HepG2 (cell line): ENCODE measurements around the gene TEDC1. TPM values are rescaled to one million over a fixed set of nuclear protein-coding genes. Genes with fewer than 3 reads are reported as not detected.
A peak's percentile ranks its signal among the peaks of the same experiment; 100 is the strongest.

Experiments
- AGO1 ChIP-seq: fragments of 200-400 bp; formaldehyde crosslinking; IDR thresholded peaks from 2 replicates; pipeline ENCODE4 v1.6.1; 2017; ENCODE audit warnings: mild to moderate bottlenecking, low read depth, low read length, moderate library complexity; ENCODE audit not compliant: poor library complexity, severe bottlenecking
- ATF7-NPFF ChIP-seq: sonication (generic); formaldehyde crosslinking; IDR thresholded peaks from 2 replicates; pipeline ENCODE4 v1.8.1; 2023; ENCODE audit warnings: mild to moderate bottlenecking, low read depth, missing genetic modification reagents, moderate library complexity
- ATRX ChIP-seq: sonication (generic); formaldehyde crosslinking; IDR thresholded peaks from 2 replicates; pipeline ENCODE4 v1.4.0; 2020; ENCODE audit warnings: missing genetic modification reagents, borderline replicate concordance
- BCL3 ChIP-seq: sonication (generic); formaldehyde crosslinking; IDR thresholded peaks from 2 replicates; pipeline ENCODE4 v1.5.1; 2020; ENCODE audit warnings: mild to moderate bottlenecking, missing genetic modification reagents, moderate library complexity
- CHD2 ChIP-seq: IDR thresholded peaks from 2 replicates; pipeline ENCODE4 v1.6.1; 2011; ENCODE audit warnings: low read depth, low read length, improper control_type of control experiment
- HHEX ChIP-seq: IDR thresholded peaks from 2 replicates; pipeline ENCODE4 v1.6.1; 2016; ENCODE audit warnings: control low read depth
- HNRNPL ChIP-seq: fragments of 200-400 bp; formaldehyde crosslinking; IDR thresholded peaks from 2 replicates; pipeline ENCODE4 v1.6.1; 2017; ENCODE audit warnings: mild to moderate bottlenecking, low read depth, low read length
- KAT8 ChIP-seq: IDR thresholded peaks from 2 replicates; pipeline ENCODE4 v1.6.1; 2016; ENCODE audit warnings: missing genetic modification reagents, missing compliant biosample characterization
- KLF6 ChIP-seq: IDR thresholded peaks from 2 replicates; pipeline ENCODE4 v1.8.0; 2016; ENCODE audit warnings: missing biosample characterization, missing genetic modification reagents
- MEIS2 ChIP-seq: sonication (generic); formaldehyde crosslinking; IDR thresholded peaks from 2 replicates; pipeline ENCODE4 v1.9.0; 2021; ENCODE audit warnings: mild to moderate bottlenecking, missing genetic modification reagents
- MLLT10 ChIP-seq: sonication (generic); formaldehyde crosslinking; IDR thresholded peaks from 2 replicates; pipeline ENCODE4 v1.4.0; 2020; ENCODE audit warnings: missing genetic modification reagents
- MYC ChIP-seq: sonication (generic); formaldehyde crosslinking; IDR thresholded peaks from 2 replicates; pipeline ENCODE4 v1.9.0; 2021; ENCODE audit warnings: missing genetic modification reagents, borderline replicate concordance
- NCOA2 ChIP-seq: sonication (generic); formaldehyde crosslinking; IDR thresholded peaks from 2 replicates; pipeline ENCODE4 v1.8.0; 2022; ENCODE audit warnings: inconsistent platforms
- NR1H2 ChIP-seq: sonication (generic); formaldehyde crosslinking; IDR thresholded peaks from 2 replicates; pipeline ENCODE4 v1.8.1; 2022; ENCODE audit warnings: low read depth, missing genetic modification reagents, borderline replicate concordance
- PATZ1 ChIP-seq: sonication (generic); formaldehyde crosslinking; IDR thresholded peaks from 2 replicates; pipeline ENCODE4 v1.4.0; 2020; ENCODE audit warnings: missing genetic modification reagents
- PCBP1 ChIP-seq: fragments of 200-400 bp; formaldehyde crosslinking; IDR thresholded peaks from 2 replicates; pipeline ENCODE4 v1.6.1; 2017; ENCODE audit warnings: mild to moderate bottlenecking, low read depth, low read length, borderline replicate concordance
- PHB2 ChIP-seq: fragments of 450-650 bp; IDR thresholded peaks from 2 replicates; pipeline ENCODE4 v1.6.1; 2018; ENCODE audit not compliant: partially characterized antibody
- STAT6 ChIP-seq: sonication (generic); formaldehyde crosslinking; IDR thresholded peaks from 2 replicates; pipeline ENCODE4 v1.4.0; 2020; ENCODE audit warnings: missing genetic modification reagents, mild to moderate bottlenecking, borderline replicate concordance
- TAF15 ChIP-seq: fragments of 200-400 bp; formaldehyde crosslinking; IDR thresholded peaks from one replicate; pipeline ENCODE4 v1.6.1; 2018; ENCODE audit warnings: mild to moderate bottlenecking, low read depth, low read length; ENCODE audit not compliant: poor library complexity, severe bottlenecking
- ZFP1 ChIP-seq: IDR thresholded peaks from 2 replicates; pipeline ENCODE4 v1.6.1; 2016
- ZNF232 ChIP-seq: sonication (generic); formaldehyde crosslinking; IDR thresholded peaks from 2 replicates; pipeline ENCODE4 v1.4.0; 2020; ENCODE audit warnings: missing genetic modification reagents, borderline replicate concordance
- ZNF367 ChIP-seq: sonication (generic); formaldehyde crosslinking; IDR thresholded peaks from 2 replicates; pipeline ENCODE4 v1.4.0; 2020; ENCODE audit warnings: missing genetic modification reagents, borderline replicate concordance
- ZNF550 ChIP-seq: sonication (generic); formaldehyde crosslinking; IDR thresholded peaks from 2 replicates; pipeline ENCODE4 v1.4.0; 2020; ENCODE audit warnings: mild to moderate bottlenecking, missing genetic modification reagents, borderline replicate concordance
- ZNF569 ChIP-seq: sonication (generic); formaldehyde crosslinking; IDR thresholded peaks from 2 replicates; pipeline ENCODE4 v1.5.0; 2020; ENCODE audit warnings: mild to moderate bottlenecking, missing genetic modification reagents, moderate library complexity, borderline replicate concordance
- ZNF83 ChIP-seq: sonication (generic); formaldehyde crosslinking; IDR thresholded peaks from 2 replicates; pipeline ENCODE4 v1.4.0; 2020; ENCODE audit warnings: missing genetic modification reagents, mild to moderate bottlenecking, borderline replicate concordance
- polyA plus RNA-seq, 8 experiments: library from polyadenylated mRNA; depleted of rRNA in 3 of 8; stranded (reverse) in 7 of 8; unstranded in 1 of 8; fragments of >200 nt; fragmentation: Illumina TruSeq in 4 of 8; extraction: Trizol in 4 of 8; gene quantifications; 2 replicates each; pipeline versions ENCODE4 v1.2.1 to v1.2.3, GENCODE V29; 2011 to 2016; ENCODE audit warnings: low read depth in 4 of 8, missing spikeins in 1 of 8, mixed read lengths in 1 of 8; ENCODE audit not compliant: insufficient read depth in 1 of 8
- total RNA-seq, 5 experiments: library from RNA; depleted of rRNA; stranded (reverse); fragments of >200 nt; fragmentation: Illumina TruSeq; extraction: Trizol; gene quantifications; 2 replicates each; pipeline ENCODE4 v1.2.3, GENCODE V29; 2016; ENCODE audit warnings: low read depth in 1 of 5

TEDC1 gene
- total and polyA plus RNA-seq, 2 of the 13 experiments (the other 11 are each of a cell fraction or from before 2014, with no cell fraction given): 5.7 to 27.4 TPM

GRCh38 chr14:105527826-105528585, 37.0 kb downstream of the TEDC1 start (continued):
- TF ChIP-seq STAT6 (CRISPR knock-in tag): no peak
- TF ChIP-seq MYC (CRISPR knock-in tag): peak; percentile 79; the same call in 1 of the 2 replicates
- no peak for TF ChIP-seq PCBP1
- TF ChIP-seq PHB2: no peak
- no peak for TF ChIP-seq ZNF83
- no peak for TF ChIP-seq KLF6 (CRISPR knock-in tag)
- TF ChIP-seq ZNF569 (CRISPR knock-in tag): no peak
- TF ChIP-seq MLLT10 (CRISPR knock-in tag): no peak
- TF ChIP-seq ATF7-NPFF: peak; percentile 51; the same call in 1 of the 2 replicates
- no peak for TF ChIP-seq CHD2
- TF ChIP-seq HHEX: no peak
- no peak for TF ChIP-seq ZFP1 (CRISPR knock-in tag)
- TF ChIP-seq HNRNPL: 0 out of 2 replicates have a peak, but pooled peaks have one; percentile 40
- TF ChIP-seq NR1H2 (CRISPR knock-in tag): no peak
- no peak for TF ChIP-seq ZNF232
- peak; percentile 72 for TF ChIP-seq MEIS2
- TF ChIP-seq KAT8: peak; percentile 66
- TF ChIP-seq ZNF367 (CRISPR knock-in tag): no peak
- no peak for TF ChIP-seq NCOA2 (CRISPR knock-in tag)
- TF ChIP-seq BCL3 (CRISPR knock-in tag): no peak
- TF ChIP-seq AGO1: no peak
- TF ChIP-seq ZNF550 (CRISPR knock-in tag): no peak
- TF ChIP-seq PATZ1 (CRISPR knock-in tag): peak; percentile 90
- no peak for TF ChIP-seq TAF15
- TF ChIP-seq ATRX: no peak
